ENCODE measurements around the gene MCTP2. TPM values are rescaled to one million over a fixed set of nuclear protein-coding genes. Genes with fewer than 3 reads are reported as not detected.

Gene MCTP2
- total RNA-seq, 1 donor from 2014 or later, result 1.5 TPM

DNA sequence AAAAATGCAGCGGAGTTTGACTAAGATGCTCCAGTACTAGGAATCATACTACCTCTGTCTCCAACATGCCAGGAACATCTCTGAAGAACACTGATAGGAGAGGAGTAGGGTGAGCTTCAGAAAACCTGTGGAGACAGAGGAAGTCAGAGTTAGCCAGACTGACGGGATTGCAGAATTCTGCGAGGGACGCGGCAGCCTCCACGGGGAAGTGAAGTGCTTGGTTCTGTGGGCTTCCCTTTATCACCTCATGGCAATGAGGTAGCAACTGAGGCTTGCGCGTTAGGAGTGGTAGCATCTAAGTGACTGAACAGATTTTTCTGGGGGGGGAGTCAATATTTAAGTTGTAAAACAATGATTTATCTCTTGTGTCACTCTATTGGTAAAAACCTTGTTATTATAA lies 226.3 kb downstream of the MCTP2 start:
- Mint-ChIP-seq H3K4me3 (ENCODE audit: unreplicated experiment) (no peak overlapping the region), H3K4me1 (ENCODE audit: unreplicated experiment) (peaks cover 3% of the 10 kb centered on the region), H3K36me3 (ENCODE audit: low read depth, unreplicated experiment) (no peaks in the 10 kb centered on the region), H3K27ac (ENCODE audit: unreplicated experiment) (no peak overlapping the region), H3K9me3 (ENCODE audit: unreplicated experiment) (no peaks in the 10 kb centered on the region), H3K27me3 (ENCODE audit: unreplicated experiment) (peaks cover 2% of the 10 kb centered on the region)
- TF ChIP-seq, protein P1, sequence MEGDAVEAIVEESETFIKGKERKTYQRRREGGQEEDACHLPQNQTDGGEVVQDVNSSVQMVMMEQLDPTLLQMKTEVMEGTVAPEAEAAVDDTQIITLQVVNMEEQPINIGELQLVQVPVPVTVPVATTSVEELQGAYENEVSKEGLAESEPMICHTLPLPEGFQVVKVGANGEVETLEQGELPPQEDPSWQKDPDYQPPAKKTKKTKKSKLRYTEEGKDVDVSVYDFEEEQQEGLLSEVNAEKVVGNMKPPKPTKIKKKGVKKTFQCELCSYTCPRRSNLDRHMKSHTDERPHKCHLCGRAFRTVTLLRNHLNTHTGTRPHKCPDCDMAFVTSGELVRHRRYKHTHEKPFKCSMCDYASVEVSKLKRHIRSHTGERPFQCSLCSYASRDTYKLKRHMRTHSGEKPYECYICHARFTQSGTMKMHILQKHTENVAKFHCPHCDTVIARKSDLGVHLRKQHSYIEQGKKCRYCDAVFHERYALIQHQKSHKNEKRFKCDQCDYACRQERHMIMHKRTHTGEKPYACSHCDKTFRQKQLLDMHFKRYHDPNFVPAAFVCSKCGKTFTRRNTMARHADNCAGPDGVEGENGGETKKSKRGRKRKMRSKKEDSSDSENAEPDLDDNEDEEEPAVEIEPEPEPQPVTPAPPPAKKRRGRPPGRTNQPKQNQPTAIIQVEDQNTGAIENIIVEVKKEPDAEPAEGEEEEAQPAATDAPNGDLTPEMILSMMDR (IDR thresholded peaks at IDR 0.05; ENCODE audit: unreplicated experiment), result no peak
- no peak for DNase-seq (ENCODE audit: low spot score)

- peaks cover 2% of the 10 kb centered on the region for H3K27me3 Mint-ChIP-seq (ENCODE audit: unreplicated experiment)
- no peak overlapping the region for H3K4me3 Mint-ChIP-seq (ENCODE audit: unreplicated experiment)
- no peaks in the 10 kb centered on the region for H3K9me3 Mint-ChIP-seq (ENCODE audit: unreplicated experiment)
- TF ChIP-seq, protein P1 (IDR thresholded peaks at IDR 0.05; ENCODE audit: unreplicated experiment), result no peak
- no peak overlapping the region for H3K27ac Mint-ChIP-seq (ENCODE audit: unreplicated experiment)
- no peaks in the 10 kb centered on the region for H3K36me3 Mint-ChIP-seq (ENCODE audit: low read depth, unreplicated experiment)
- peaks cover 3% of the 10 kb centered on the region for H3K4me1 Mint-ChIP-seq (ENCODE audit: unreplicated experiment)
- DNase-seq (ENCODE audit: low spot score), result no peak
Observed at GRCh38 chr15:94460624-94461023, 229.3 kb downstream of the MCTP2 start.

- TF ChIP-seq, protein P1 (IDR thresholded peaks at IDR 0.05; ENCODE audit: unreplicated experiment), result no peak
- Mint-ChIP-seq H3K9me3 (ENCODE audit: unreplicated experiment) (no peaks in the 10 kb centered on the region), H3K27ac (ENCODE audit: unreplicated experiment) (no peak overlapping the region)
Observed at GRCh38 chr15:94467034-94467433, 235.7 kb downstream of the MCTP2 start.

DNA sequence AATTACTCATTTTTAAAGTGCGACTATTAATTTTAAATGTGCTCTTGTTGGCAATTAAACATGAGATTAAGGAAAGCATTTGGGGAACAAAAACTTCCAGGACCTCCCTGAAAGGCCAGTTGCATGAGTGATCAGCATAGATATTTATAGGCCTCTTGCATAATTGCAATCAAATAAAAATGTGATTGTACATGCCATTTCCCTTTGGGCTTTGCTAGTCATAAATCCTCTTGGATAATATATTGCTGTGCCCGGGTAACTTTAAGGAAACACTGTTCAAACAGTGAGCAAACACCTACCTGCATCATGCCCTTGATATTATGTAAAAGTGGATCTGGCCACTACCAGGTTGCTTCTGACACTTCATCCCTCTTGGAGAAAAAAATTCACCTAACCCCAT lies 239.1 kb downstream of the MCTP2 start:
- no peak overlapping the region for H3K4me3 Mint-ChIP-seq (ENCODE audit: unreplicated experiment)
- TF ChIP-seq, protein P1 (IDR thresholded peaks at IDR 0.05; ENCODE audit: unreplicated experiment), result no peak
- H3K4me1 Mint-ChIP-seq (ENCODE audit: unreplicated experiment), result no peaks in the 10 kb centered on the region
- DNase-seq (ENCODE audit: low spot score), result no peak
- no peak overlapping the region for H3K27ac Mint-ChIP-seq (ENCODE audit: unreplicated experiment)
- no peaks in the 10 kb centered on the region for H3K27me3 Mint-ChIP-seq (ENCODE audit: unreplicated experiment)
- no peaks in the 10 kb centered on the region for H3K36me3 Mint-ChIP-seq (ENCODE audit: low read depth, unreplicated experiment)
- H3K9me3 Mint-ChIP-seq (ENCODE audit: unreplicated experiment), result no peaks in the 10 kb centered on the region

More at GRCh38 chr15:94467034-94467433, 235.7 kb downstream of the MCTP2 start:
- H3K4me1 Mint-ChIP-seq (ENCODE audit: unreplicated experiment), result no peaks in the 10 kb centered on the region
- H3K4me3 Mint-ChIP-seq (ENCODE audit: unreplicated experiment), result no peak overlapping the region
- DNase-seq (ENCODE audit: low spot score), result no peak
- no peaks in the 10 kb centered on the region for H3K36me3 Mint-ChIP-seq (ENCODE audit: low read depth, unreplicated experiment)
- H3K27me3 Mint-ChIP-seq (ENCODE audit: unreplicated experiment), result no peaks in the 10 kb centered on the region

DNA sequence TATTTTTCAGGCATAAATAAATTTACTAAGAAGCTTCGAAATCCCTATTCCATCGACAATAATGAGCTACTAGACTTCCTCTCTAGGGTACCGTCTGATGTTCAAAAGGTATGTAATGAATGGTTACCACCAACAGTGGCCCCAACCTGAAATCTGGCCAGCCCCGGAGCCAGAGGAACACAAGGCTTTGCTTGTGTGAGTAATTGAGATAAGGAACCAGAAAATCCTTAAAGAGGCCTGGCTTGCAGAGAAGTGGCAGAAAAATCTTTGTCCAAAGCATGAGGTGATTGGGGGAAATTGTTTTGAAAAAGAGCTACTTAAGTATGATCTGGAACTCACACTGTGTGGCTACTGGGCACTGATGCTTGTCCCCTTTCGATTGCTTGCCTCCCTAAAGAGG lies 245.3 kb downstream of the MCTP2 start:
- no peak overlapping the region for H3K27ac Mint-ChIP-seq (ENCODE audit: unreplicated experiment)
- H3K9me3 Mint-ChIP-seq (ENCODE audit: unreplicated experiment), result no peaks in the 10 kb centered on the region
- no peak overlapping the region for H3K4me3 Mint-ChIP-seq (ENCODE audit: unreplicated experiment)
- H3K27me3 Mint-ChIP-seq (ENCODE audit: unreplicated experiment), result no peaks in the 10 kb centered on the region
- H3K4me1 Mint-ChIP-seq (ENCODE audit: unreplicated experiment), result no peaks in the 10 kb centered on the region
- TF ChIP-seq, protein P1 (IDR thresholded peaks at IDR 0.05; ENCODE audit: unreplicated experiment), result no peak
- DNase-seq (ENCODE audit: low spot score), result no peak
- H3K36me3 Mint-ChIP-seq (ENCODE audit: low read depth, unreplicated experiment), result no peaks in the 10 kb centered on the region
